ENCODE data around the gene SDC4.
A peak's percentile ranks its signal among the peaks of the same experiment; 100 is the strongest.

SDC4 gene

DNA sequence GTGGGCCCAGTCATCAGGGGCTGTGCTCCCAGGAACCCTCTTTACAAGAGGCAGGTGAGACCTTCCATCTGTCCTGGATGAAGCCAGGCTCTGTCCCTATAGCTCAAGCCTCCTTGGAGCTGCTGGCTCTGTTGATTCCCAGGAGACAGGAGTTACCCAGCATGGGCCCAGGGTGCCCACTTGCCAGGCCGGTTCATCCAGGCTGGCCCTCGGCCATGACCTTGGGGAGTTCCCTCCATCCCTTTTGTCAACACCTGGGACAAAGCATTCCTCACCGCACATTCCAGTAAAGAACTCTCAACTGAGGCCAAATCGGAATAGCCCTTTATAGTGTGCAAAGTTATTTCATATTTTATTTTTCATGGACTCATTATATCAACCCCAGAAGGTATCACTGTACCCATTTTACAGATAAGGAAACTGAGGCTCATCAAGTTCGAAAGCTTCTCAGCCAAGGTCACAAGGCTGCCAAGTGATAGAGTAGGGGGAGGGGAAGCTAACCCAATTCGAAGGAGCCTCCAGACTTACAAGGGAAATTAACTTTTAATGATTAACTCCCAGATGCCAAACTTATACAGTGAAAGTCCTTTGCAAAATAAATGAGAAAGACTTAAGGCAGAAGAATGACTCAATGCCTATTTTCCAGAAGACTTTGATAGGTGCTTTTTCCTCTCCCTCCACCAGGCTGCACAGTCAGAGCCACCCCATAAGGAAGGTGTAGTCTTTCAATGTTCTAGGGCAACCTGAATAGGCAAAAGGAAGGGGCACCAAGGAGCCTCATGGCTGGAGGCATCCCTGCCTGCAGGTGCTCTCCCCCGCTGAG lies 18.5 kb downstream of the SDC4 start:
- in situ Hi-C loops (cut with HindIII; ENCODE audit: low pct_ligation_motif_present, low pct_unique_long_range_greater_than_20kb, low sequenced_read_pairs): no loop called here
- DNase-seq: peak; percentile 14

GRCh38 chr20:45328451-45328850 lies 19.8 kb downstream of the SDC4 start:
- DNase-seq: no peak
- in situ Hi-C loops (cut with HindIII; ENCODE audit: low pct_ligation_motif_present, low pct_unique_long_range_greater_than_20kb, low sequenced_read_pairs): no loop called here

DNA sequence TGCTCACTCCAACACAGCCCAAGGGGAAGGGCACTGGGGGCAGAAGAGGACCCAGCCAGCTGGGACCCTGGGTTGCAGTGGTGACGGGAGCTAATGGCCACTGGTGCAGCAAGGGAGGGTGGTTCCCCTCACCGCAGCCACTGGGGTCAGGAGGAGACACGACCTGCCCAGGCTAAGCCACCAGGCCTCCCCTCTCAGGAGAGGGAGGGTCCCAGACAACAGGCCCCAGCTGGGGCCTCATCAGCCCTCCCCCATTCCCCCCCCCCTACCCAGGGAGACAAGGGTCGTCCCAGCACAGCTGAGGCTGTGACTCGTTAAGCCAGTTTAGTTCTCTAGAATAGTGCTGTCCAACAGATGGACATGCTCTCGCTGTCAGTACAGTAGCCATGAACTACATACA lies 22.9 kb downstream of the SDC4 start:
- in situ Hi-C loops (cut with HindIII; ENCODE audit: low pct_ligation_motif_present, low pct_unique_long_range_greater_than_20kb, low sequenced_read_pairs): no loop called here
- DNase-seq: no peak

GRCh38 chr20:45323731-45324130 lies 24.5 kb downstream of the SDC4 start:
- in situ Hi-C loops (cut with HindIII; ENCODE audit: low pct_ligation_motif_present, low pct_unique_long_range_greater_than_20kb, low sequenced_read_pairs): no loop called here
- DNase-seq: no peak

- in situ Hi-C loops (cut with HindIII; ENCODE audit: low pct_ligation_motif_present, low pct_unique_long_range_greater_than_20kb, low sequenced_read_pairs): no loop called here
- peak; percentile 24 for DNase-seq
Measured at GRCh38 chr20:45322952-45323383, 25.3 kb downstream of the SDC4 start.

GRCh38 chr20:45320948-45321595 lies 27.2 kb downstream of the SDC4 start:
- no peak for DNase-seq
- in situ Hi-C loops (cut with HindIII; ENCODE audit: low pct_ligation_motif_present, low pct_unique_long_range_greater_than_20kb, low sequenced_read_pairs): no loop called here

- no peak for DNase-seq
- in situ Hi-C loops (cut with HindIII; ENCODE audit: low pct_ligation_motif_present, low pct_unique_long_range_greater_than_20kb, low sequenced_read_pairs): no loop called here
Measured at GRCh38 chr20:45318948-45319347, 29.3 kb downstream of the SDC4 start.

- DNase-seq: no peak
- in situ Hi-C loops (cut with HindIII; ENCODE audit: low pct_ligation_motif_present, low pct_unique_long_range_greater_than_20kb, low sequenced_read_pairs): no loop called here
Measured at GRCh38 chr20:45318386-45318939, 29.8 kb downstream of the SDC4 start.

DNA sequence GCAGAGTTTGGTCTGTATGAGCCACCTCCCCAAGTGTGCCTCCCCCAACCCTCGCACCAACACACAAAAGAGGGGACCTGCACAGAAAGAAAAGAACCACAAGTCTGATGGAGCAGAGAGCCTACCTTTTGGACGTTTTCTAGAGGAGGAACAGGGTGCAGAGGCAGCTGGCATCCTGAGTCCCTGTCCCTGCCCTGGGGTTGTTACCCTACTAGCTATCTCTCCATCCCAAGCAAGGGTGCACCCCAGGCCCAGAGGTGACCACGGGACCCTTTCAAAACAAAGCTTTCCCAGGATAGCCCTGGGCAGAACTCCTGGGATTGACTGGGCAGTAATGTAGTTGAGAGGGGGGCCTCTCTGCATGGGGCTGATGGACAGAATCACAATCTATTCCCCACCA lies 30.4 kb downstream of the SDC4 start:
- no peak for DNase-seq
- in situ Hi-C loops (cut with HindIII; ENCODE audit: low pct_ligation_motif_present, low pct_unique_long_range_greater_than_20kb, low sequenced_read_pairs): no loop called here

- in situ Hi-C loops (cut with HindIII; ENCODE audit: low pct_ligation_motif_present, low pct_unique_long_range_greater_than_20kb, low sequenced_read_pairs): no loop called here
- DNase-seq: no peak
Measured at GRCh38 chr20:45316150-45317080, 31.8 kb downstream of the SDC4 start.

GRCh38 chr20:45315672-45316071 lies 32.6 kb downstream of the SDC4 start:
- DNase-seq: no peak
- in situ Hi-C loops (cut with HindIII; ENCODE audit: low pct_ligation_motif_present, low pct_unique_long_range_greater_than_20kb, low sequenced_read_pairs): no loop called here

DNA sequence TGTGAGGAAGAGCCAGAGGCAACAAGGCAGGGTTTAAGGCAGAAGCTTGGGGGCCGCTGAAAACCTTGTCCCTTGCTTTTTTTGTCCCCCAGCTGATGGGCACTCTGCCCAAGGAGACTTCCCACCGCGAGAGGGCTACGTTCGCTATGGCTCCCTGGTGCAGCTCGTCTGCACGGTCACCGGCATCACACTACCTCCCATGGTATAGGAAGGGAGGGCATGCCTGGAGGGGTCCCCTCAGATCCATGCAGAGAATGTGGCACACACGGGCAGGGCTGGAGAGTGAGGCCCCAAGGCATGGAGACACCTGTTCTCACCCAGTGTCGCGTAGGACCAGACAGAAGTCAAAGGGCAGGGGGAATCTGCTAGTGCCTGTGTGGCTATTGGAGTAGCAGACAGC lies 34.3 kb downstream of the SDC4 start:
- in situ Hi-C loops (cut with HindIII; ENCODE audit: low pct_ligation_motif_present, low pct_unique_long_range_greater_than_20kb, low sequenced_read_pairs): no loop called here

GRCh38 chr20:45313065-45313695 lies 35.0 kb downstream of the SDC4 start:
- in situ Hi-C loops (cut with HindIII; ENCODE audit: low pct_ligation_motif_present, low pct_unique_long_range_greater_than_20kb, low sequenced_read_pairs): no loop called here
- DNase-seq: no peak

More for the DNA sequence above, 34.3 kb downstream of the SDC4 start:
- no peak for DNase-seq

DNA sequence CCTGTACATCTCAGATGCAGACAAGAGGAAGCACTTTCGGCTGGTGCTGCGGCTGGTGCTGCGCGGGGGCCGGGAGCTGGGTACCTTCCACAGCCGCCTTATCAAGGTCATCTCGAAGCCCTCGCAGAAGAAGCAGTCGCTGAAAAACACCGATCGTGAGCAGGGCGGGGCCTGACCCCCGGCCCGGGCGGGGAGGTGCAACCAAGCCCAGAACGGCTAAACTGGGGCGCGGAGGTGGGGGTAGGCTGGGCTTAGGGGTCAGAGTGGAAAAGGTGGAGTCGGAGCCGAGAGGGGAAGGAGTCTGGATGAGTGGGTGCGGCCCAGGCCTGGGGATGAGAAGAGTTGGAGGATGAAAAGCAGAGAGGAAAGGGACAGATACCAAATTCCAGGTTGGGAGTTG lies 36.0 kb downstream of the SDC4 start:
- in situ Hi-C loops (cut with HindIII; ENCODE audit: low pct_ligation_motif_present, low pct_unique_long_range_greater_than_20kb, low sequenced_read_pairs): no loop called here
- DNase-seq: no peak

DNA sequence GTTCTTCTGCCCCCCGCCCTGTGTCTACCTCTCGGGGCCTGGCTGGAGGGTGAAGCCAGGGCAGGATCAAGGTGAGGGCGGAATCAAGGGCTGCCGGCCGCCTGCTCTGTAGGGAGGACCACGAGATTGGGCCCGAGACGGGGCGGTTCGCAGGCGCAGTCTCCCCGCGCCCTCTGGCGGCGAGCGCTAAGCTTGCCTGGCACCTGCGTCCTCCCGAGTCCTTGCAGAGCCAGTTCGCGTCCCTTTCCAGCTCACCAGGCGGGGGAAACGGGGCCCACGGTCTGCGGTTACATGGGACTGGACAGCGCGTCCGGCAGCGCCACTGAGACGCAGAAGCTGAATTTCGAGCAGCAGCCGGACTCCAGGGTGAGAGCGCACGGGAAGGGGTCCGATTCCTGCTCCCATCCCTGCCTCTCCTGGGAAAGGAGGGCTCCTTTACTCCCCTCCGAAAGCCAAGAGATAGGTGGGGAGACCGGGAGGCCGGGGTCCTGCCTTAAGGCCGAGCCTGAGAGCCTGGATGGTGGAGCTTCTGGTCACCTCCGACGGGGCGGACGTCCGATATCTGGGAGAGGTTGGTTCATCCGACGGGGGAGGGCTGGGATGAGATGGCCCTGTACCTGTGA lies 36.5 kb downstream of the SDC4 start:
- in situ Hi-C loops (cut with HindIII; ENCODE audit: low pct_ligation_motif_present, low pct_unique_long_range_greater_than_20kb, low sequenced_read_pairs): no loop called here
- peak; percentile 48 for DNase-seq

DNA sequence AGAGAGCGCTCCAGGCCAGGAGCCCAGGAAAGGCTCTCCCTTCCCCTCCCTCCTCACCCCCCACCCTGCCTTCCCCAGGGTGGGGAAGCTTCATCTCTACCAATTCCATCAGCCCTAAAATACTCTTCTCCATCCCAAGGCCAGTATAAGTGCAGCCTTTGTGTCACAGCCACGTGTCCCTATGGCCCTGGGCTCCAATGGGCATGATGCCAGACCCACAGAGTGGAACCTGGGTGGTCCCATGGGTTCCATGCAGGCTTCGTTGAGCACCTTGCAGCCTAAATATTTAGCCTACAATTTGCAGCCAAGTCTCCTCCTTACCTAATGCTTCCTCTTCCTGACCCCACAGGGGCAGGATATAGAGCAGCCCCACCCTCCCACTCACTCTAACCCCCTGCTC lies 39.1 kb downstream of the SDC4 start:
- in situ Hi-C loops (cut with HindIII; ENCODE audit: low pct_ligation_motif_present, low pct_unique_long_range_greater_than_20kb, low sequenced_read_pairs): no loop called here
- DNase-seq: no peak

- in situ Hi-C loops (cut with HindIII; ENCODE audit: low pct_ligation_motif_present, low pct_unique_long_range_greater_than_20kb, low sequenced_read_pairs): no loop called here
- DNase-seq: no peak
Measured at GRCh38 chr20:45308117-45308778, 40.0 kb downstream of the SDC4 start, which contains the start of gene MATN4. Gene MATN4 (minus strand): TSS chr20:45308299. CDS start chr20:45305582, 2,717 bp downstream.

All from ACHN (cell line).